Measurements from ENCODE around the gene PKNOX1.
"Not testable (repeated sequence)": the region's sequence is repeated elsewhere in the genome, so short reads cannot be mapped to it uniquely, and the experiment has no call there.

Gene PKNOX1

GRCh38 chr21:42986125-42986783, 11.9 kb downstream of the PKNOX1 start:
- no peak for DNase-seq (ENCODE audit: low read depth)

GRCh38 chr21:42988236-42988965, 14.0 kb downstream of the PKNOX1 start:
- DNase-seq (ENCODE audit: low read depth), result no peak

DNA sequence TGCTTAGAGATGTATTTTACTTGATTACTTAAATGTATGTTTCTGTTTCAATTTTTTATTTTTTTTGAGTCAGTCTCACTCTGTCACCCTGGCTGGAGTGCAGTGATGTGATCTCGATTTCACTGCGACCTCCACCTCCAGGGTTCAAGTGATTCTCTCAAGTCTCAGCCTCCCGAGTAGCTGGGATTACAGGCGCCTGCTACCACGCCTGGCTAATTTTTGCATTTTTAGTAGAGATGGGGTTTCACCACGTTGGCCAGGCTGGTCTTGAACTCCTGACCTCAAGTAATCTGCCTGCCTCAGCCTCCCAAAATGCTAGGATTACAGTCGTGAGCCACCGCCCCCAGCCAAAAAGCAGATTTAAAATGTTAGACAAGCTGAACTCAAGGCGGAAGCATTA, 15.0 kb downstream of the PKNOX1 start:
- DNase-seq (ENCODE audit: low read depth), result not testable (repeated sequence)

- DNase-seq (ENCODE audit: low read depth), result no peak
These were observed 15.7 kb downstream of the PKNOX1 start for GRCh38 chr21:42989816-42990650.

DNA sequence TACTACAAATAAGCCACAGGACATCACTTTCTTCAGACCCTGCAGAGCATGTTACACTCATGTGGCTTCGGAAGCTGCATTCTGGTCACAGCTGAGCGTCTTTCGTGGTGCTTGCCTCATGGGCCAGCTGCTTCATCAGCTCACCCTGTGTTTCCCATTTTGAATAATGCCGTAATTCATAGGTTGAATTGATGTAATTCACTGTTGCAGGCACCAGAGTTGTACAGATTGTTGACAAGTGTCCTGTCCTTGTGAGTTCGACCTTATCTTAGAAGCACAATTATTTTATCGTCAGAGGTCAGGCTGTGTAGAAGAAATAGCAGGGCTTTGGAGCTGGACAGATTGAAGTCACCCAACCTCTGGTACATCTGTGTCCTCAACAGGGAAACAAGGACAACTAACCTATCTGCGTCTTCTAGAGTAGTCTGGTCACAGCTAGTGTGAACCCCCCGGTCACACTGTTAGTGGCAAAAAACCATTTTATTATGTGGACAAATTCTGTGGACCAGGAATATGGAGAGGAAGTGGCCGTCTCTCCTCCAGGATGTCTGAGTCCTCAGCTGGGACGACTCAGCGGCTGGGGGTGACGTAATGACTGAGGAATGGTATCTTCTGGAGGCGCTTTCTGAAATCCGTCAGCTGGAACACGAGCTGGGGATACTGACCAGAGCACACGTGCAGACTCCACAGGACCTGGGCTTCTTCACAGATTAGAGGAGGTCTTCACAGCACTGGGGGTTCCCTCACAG, 17.8 kb downstream of the PKNOX1 start:
- no peak for DNase-seq (ENCODE audit: low read depth)

- no peak for DNase-seq (ENCODE audit: low read depth)
These were observed 18.8 kb downstream of the PKNOX1 start for GRCh38 chr21:42993051-42993712.

- no peak for DNase-seq (ENCODE audit: low read depth)
These were observed 22.7 kb downstream of the PKNOX1 start for GRCh38 chr21:42997053-42997452.

GRCh38 chr21:42997983-42998382, 23.6 kb downstream of the PKNOX1 start:
- DNase-seq (ENCODE audit: low read depth), result not testable (repeated sequence)

DNA sequence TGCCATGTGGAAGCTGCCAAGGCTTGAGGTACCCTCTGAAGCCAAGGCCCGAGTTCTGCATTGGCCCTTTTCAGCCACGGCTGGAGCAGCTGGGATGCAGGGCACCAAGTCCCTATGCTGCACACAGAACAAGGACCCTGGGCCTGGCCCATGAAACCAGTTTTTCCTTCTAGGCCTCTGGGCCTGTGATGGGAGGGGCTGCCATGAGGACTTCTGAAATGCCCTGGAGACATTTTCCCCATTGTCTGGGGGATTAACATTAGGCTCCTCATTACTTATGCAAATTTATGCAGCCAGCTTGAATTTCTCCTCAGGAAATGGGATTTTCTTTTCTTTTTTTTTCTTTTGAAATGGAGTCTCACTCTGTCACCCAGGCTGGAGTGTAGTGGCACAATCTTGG, 24.8 kb downstream of the PKNOX1 start:
- not testable (repeated sequence) for DNase-seq (ENCODE audit: low read depth)

GRCh38 chr21:43000041-43000440, 25.7 kb downstream of the PKNOX1 start:
- DNase-seq (ENCODE audit: low read depth), result not testable (repeated sequence)

- no peak for DNase-seq (ENCODE audit: low read depth)
These were observed 27.0 kb downstream of the PKNOX1 start for GRCh38 chr21:43001316-43001715.

DNA sequence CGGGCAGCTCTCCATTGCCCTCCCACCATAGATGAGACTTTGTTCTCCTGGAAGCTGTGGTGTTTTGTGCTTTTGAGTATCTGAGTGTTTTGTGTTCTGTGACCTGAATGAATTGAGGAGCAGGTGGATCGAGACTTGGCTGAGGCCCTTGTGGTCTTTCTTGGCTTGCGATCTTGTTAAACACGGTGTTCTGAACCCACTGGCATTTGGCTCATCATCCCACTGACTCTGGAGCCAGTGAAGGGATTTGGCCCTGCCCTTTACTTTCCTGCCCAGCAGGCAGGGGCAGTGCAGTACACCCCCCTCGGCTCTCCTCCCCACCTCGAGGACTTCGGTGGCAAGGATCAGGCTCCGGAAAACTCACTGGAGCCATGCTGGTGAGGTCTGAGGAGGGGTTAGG, 30.6 kb downstream of the PKNOX1 start:
- DNase-seq (ENCODE audit: low read depth), result no peak

- DNase-seq (ENCODE audit: low read depth), result no peak
These were observed 31.3 kb downstream of the PKNOX1 start for GRCh38 chr21:43005635-43006034.

- DNase-seq (ENCODE audit: low read depth), result not testable (repeated sequence)
These were observed 31.9 kb downstream of the PKNOX1 start for GRCh38 chr21:43006051-43006873.

- no peak for DNase-seq (ENCODE audit: low read depth)
These were observed 32.5 kb downstream of the PKNOX1 start for GRCh38 chr21:43006874-43007208.

GRCh38 chr21:43012596-43012995, 38.2 kb downstream of the PKNOX1 start:
- DNase-seq (ENCODE audit: low read depth), result no peak

DNA sequence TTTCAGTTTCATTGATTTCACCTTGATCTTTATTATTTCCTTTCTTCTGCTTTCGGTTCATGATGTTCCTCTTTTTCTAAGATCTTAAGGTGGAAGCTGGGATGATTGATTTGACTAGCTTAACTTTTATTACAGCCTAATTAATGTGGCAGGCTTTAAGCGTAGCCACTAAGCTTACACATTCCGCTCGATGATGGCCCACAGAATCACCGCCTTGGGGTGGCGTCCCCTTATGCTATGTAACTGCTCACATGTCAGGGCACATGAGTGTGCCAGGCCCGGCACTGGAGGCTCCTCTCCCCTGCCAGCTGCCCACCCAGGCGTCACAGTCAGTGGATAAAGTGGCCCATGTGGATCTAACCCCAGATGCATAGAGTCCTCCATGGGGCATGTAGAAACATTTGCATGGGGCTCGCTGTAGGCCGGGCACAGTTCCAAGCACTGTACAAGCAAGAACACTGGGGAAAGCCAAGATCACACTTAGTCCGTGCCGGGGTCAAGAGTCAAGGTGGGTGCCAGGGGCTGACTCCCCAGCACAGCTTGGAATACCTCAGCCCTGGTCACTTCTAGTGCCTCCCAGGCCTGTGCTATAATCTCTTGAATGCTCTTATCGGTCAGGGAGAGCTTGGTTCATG, 41.7 kb downstream of the PKNOX1 start:
- DNase-seq (ENCODE audit: low read depth), result no peak

- DNase-seq (ENCODE audit: low read depth), result no peak
These were observed 42.4 kb downstream of the PKNOX1 start for GRCh38 chr21:43016728-43017127.

- DNase-seq (ENCODE audit: low read depth), result no peak
These were observed 44.2 kb downstream of the PKNOX1 start for GRCh38 chr21:43018519-43018918.

GRCh38 chr21:43020177-43020576, 45.8 kb downstream of the PKNOX1 start:
- DNase-seq (ENCODE audit: low read depth), result no peak

Data from stimulated activated CD4-positive, alpha-beta T cell treated with anti-CD3 and anti-CD28 coated beads, Interleukin-2, amount 100 ng/mL, for 4 hours (primary cell).